IMR-90 (cell line): Measurements from ENCODE around the gene AOPEP. TPM values are rescaled to one million over a fixed set of nuclear protein-coding genes. Genes with fewer than 3 reads are reported as not detected.

Experiments
- ATAC-seq: fragments of 200-7000 bp; cut with Tn5 transposase; 2 replicates; pipeline ENCODE4 v1.9.1; 2020; ENCODE audit warnings: low read depth, mild to moderate bottlenecking, moderate library complexity
- BruUV-seq: library from RNA; stranded (reverse); fragments of 400-500 nt; replicated peaks from 2 replicates; lab custom pipeline; 2021; lab: Mats Ljungman, UMichigan
- CTCF ChIA-PET: fragments of 300-600 bp; formaldehyde crosslinking; extraction: SDS; loops from one replicate; lab custom pipeline; 2021; ENCODE audit warnings: antibody characterized with exemption; lab: Yijun Ruan, JAX
- POLR2A ChIA-PET: fragments of 300-600 bp; sonication (Branson Sonifier 250); formaldehyde crosslinking; loops from one replicate; lab custom pipeline; 2022; ENCODE audit warnings: antibody characterized with exemption; ENCODE audit not compliant: unreplicated experiment; lab: Charles Lee
- DNase-seq: peaks from one replicate; pipeline ENCODE4 v3.0.0; 2013
- H2AFZ ChIP-seq: replicated peaks from 2 replicates; pipeline ENCODE3; 2013; ENCODE audit warnings: low read length, mild to moderate bottlenecking; ENCODE audit not compliant: poor library complexity
- H2AK5ac ChIP-seq: 2 replicates; pipeline ENCODE4 v1.6.1; 2013; ENCODE audit warnings: low read depth, low read length, inconsistent platforms
- H2AK9ac ChIP-seq: replicated peaks from 2 replicates; pipeline ENCODE3; 2013; ENCODE audit warnings: mild to moderate bottlenecking, low read depth, low read length, moderate library complexity; ENCODE audit not compliant: poor library complexity
- H2BK120ac ChIP-seq: 2 replicates; pipeline ENCODE4 v1.6.1; 2013; ENCODE audit warnings: low read depth, low read length, inconsistent platforms
- H2BK15ac ChIP-seq: 3 replicates; pipeline ENCODE4 v1.6.1; 2013; ENCODE audit warnings: low read depth, low read length, inconsistent platforms
- H2BK20ac ChIP-seq: 2 replicates; pipeline ENCODE4 v1.6.1; 2013; ENCODE audit warnings: low read depth, mild to moderate bottlenecking, inconsistent platforms, low read length, moderate library complexity
- H2BK5ac ChIP-seq: 2 replicates; pipeline ENCODE4 v1.6.1; 2013; ENCODE audit warnings: mild to moderate bottlenecking, low read depth, low read length, inconsistent platforms; ENCODE audit not compliant: poor library complexity, severe bottlenecking
- H3K14ac ChIP-seq: replicated peaks from 2 replicates; pipeline ENCODE4 v1.6.1; 2013; ENCODE audit warnings: low read depth, low read length, inconsistent platforms
- H3K18ac ChIP-seq: 2 replicates; pipeline ENCODE4 v1.6.1; 2013; ENCODE audit warnings: low read depth, low read length, control low read depth
- H3K23ac ChIP-seq: 2 replicates; pipeline ENCODE4 v1.6.1; 2013; ENCODE audit warnings: low read depth, low read length, inconsistent platforms
- H3K27ac ChIP-seq: 2 replicates; pipeline ENCODE4 v1.5.1; 2013; ENCODE audit warnings: mild to moderate bottlenecking, control low read depth, low read length; ENCODE audit not compliant: insufficient read depth
- H3K27me3 ChIP-seq: 2 replicates; pipeline ENCODE4 v1.6.1; 2013; ENCODE audit warnings: low read length; ENCODE audit not compliant: control insufficient read depth, insufficient read depth
- H3K36me3 ChIP-seq: 2 replicates; pipeline ENCODE4 v1.6.1; 2013; ENCODE audit warnings: low read length, mixed read lengths; ENCODE audit not compliant: control insufficient read depth, insufficient read depth
- H3K4ac ChIP-seq: 2 replicates; pipeline ENCODE4 v1.6.1; 2013; ENCODE audit warnings: low read depth, low read length, inconsistent platforms
- H3K4me1 ChIP-seq: 2 replicates; pipeline ENCODE4 v1.6.1; 2013; ENCODE audit warnings: low read length, mixed read lengths; ENCODE audit not compliant: control insufficient read depth, insufficient read depth
- H3K4me2 ChIP-seq: 2 replicates; pipeline ENCODE4 v1.6.1; 2013; ENCODE audit warnings: low read depth, mild to moderate bottlenecking, control low read depth, low read length, moderate library complexity
- H3K4me3 ChIP-seq: 2 replicates; pipeline ENCODE4 v1.5.1; 2013; ENCODE audit warnings: low read depth, mild to moderate bottlenecking, control low read depth, low read length, moderate library complexity; ENCODE audit not compliant: insufficient read depth
- H3K56ac ChIP-seq: 2 replicates; pipeline ENCODE4 v1.6.1; 2013; ENCODE audit warnings: low read length, inconsistent platforms; ENCODE audit not compliant: insufficient read depth; ENCODE audit errors: extremely low read depth
- H3K79me1 ChIP-seq, 2 experiments: 2 replicates each; pipeline ENCODE4 v1.6.1; 2013; ENCODE audit warnings: low read length in 2 of 2, inconsistent platforms in 1 of 2, low read depth in 1 of 2
- H3K9ac ChIP-seq: 2 replicates; pipeline ENCODE4 v1.6.1; 2013; ENCODE audit warnings: low read depth, low read length, control low read depth
- H3K9me1 ChIP-seq: 2 replicates; pipeline ENCODE4 v1.6.1; 2013; ENCODE audit warnings: low read length, inconsistent platforms; ENCODE audit not compliant: insufficient read depth
- H3K9me3 ChIP-seq: 2 replicates; pipeline ENCODE4 v1.6.1; 2013; ENCODE audit warnings: low read length; ENCODE audit not compliant: control insufficient read depth, insufficient read depth
- H4K20me1 ChIP-seq: 2 replicates; pipeline ENCODE4 v1.6.1; 2013; ENCODE audit warnings: low read length, inconsistent platforms; ENCODE audit not compliant: insufficient read depth
- H4K5ac ChIP-seq: 2 replicates; pipeline ENCODE4 v1.6.1; 2013; ENCODE audit warnings: mild to moderate bottlenecking, low read depth, low read length, control low read depth
- H4K8ac ChIP-seq, 2 experiments: 2 replicates each; pipeline ENCODE4 v1.6.1; 2013; ENCODE audit warnings: low read depth in 2 of 2, low read length in 2 of 2, control low read depth in 1 of 2, inconsistent platforms in 1 of 2
- H4K91ac ChIP-seq: 2 replicates; pipeline ENCODE4 v1.6.1; 2013; ENCODE audit warnings: low read depth, low read length, inconsistent platforms; ENCODE audit not compliant: insufficient read depth
- CEBPB ChIP-seq: IDR thresholded peaks from 2 replicates; pipeline ENCODE4 v1.6.1; 2012; ENCODE audit warnings: low read depth, low read length, improper control_type of control experiment
- CHD1 ChIP-seq: IDR thresholded peaks from 2 replicates; pipeline ENCODE4 v1.6.1; 2012; ENCODE audit warnings: low read depth, low read length, improper control_type of control experiment
- MAFK ChIP-seq: IDR thresholded peaks from 2 replicates; pipeline ENCODE4 v1.6.1; 2012; ENCODE audit warnings: low read depth, low read length, improper control_type of control experiment
- MAZ ChIP-seq: IDR thresholded peaks from 2 replicates; pipeline ENCODE4 v1.6.1; 2012; ENCODE audit warnings: low read depth, mild to moderate bottlenecking, low read length, improper control_type of control experiment, moderate library complexity, borderline replicate concordance
- MXI1 ChIP-seq: IDR thresholded peaks from 2 replicates; pipeline ENCODE4 v1.6.1; 2012; ENCODE audit warnings: low read depth, mild to moderate bottlenecking, low read length, moderate library complexity, borderline replicate concordance
- NFE2L2 ChIP-seq: fragments of 150-350 bp; IDR thresholded peaks from 2 replicates; pipeline ENCODE4 v1.6.1; 2016; ENCODE audit warnings: low read depth, mild to moderate bottlenecking, low read length
- RAD21 ChIP-seq: IDR thresholded peaks from 2 replicates; pipeline ENCODE4 v1.6.1; 2012; ENCODE audit warnings: low read length, improper control_type of control experiment
- SMC3 ChIP-seq: fragments of 150-350 bp; IDR thresholded peaks from 2 replicates; pipeline ENCODE4 v1.6.1; 2016; ENCODE audit warnings: low read depth, mild to moderate bottlenecking, antibody characterized with exemption, low read length, moderate library complexity
- WGBS, 2 experiments: methylation state at CpG; one replicate each; pipeline versions ENCODE4 v1.1.5 to v1.1.7; 2013; ENCODE audit warnings: missing lambda C conversion rate in 2 of 2; ENCODE audit not compliant: insufficient read length in 1 of 2; ENCODE audit errors: extremely low coverage in 2 of 2; 5-methylcytosine and 5-hydroxymethylcytosine counted together
- dilution Hi-C: fragments of 300-500 bp; cut with HindIII; formaldehyde crosslinking; loops from one replicate; pipeline ENCODE4 v1.14.3; 2018; ENCODE audit warnings: low sequenced_read_pairs; ENCODE audit not compliant: unreplicated experiment
- in situ Hi-C: fragments of 300-500 bp; cut with MboI; formaldehyde crosslinking; loops from 3 replicates; pipeline ENCODE4 v1.14.3; 2019; ENCODE audit warnings: low sequenced_read_pairs, inconsistent platforms, mixed read lengths
- intact Hi-C: fragments of 100-400 bp; cut with micrococcal nuclease; formaldehyde crosslinking; loops from 2 replicates; pipeline ENCODE4 v1.10.0; 2022
- polyA plus RNA-seq, 3 experiments: library from polyadenylated mRNA; depleted of rRNA; stranded (reverse); fragments of >200 nt; gene quantifications; 2 replicates each; pipeline ENCODE4 v1.2.3, GENCODE V29; 2012; ENCODE audit warnings: low replicate concordance in 1 of 3
- total RNA-seq: library from RNA; depleted of rRNA; stranded (reverse); fragments of >200 nt; gene quantifications from 2 replicates; pipeline ENCODE4 v1.2.3, GENCODE V29; 2012
- TF ChIP-seq, protein P1 (sequence below): fragments of 150-350 bp; IDR thresholded peaks from 2 replicates; pipeline ENCODE4 v1.6.1; 2016; ENCODE audit warnings: low read depth, mild to moderate bottlenecking, low read length, moderate library complexity, borderline replicate concordance
- TF ChIP-seq, protein P2 (sequence below): conservative IDR thresholded peaks from 2 replicates; pipeline ENCODE4 v1.5.1; 2012; ENCODE audit warnings: mild to moderate bottlenecking, low read depth, low read length, improper control_type of control experiment
- TF ChIP-seq, protein P3 (sequence below): fragments of 150-350 bp; IDR thresholded peaks from 2 replicates; pipeline ENCODE4 v1.6.1; 2017; ENCODE audit warnings: mild to moderate bottlenecking, antibody characterized with exemption, low read length, low read depth

AOPEP gene
- total and polyA plus RNA-seq, 2 of the 4 experiments (the other 2 are of a cell fraction): 34.9 to 38.7 TPM

DNA sequence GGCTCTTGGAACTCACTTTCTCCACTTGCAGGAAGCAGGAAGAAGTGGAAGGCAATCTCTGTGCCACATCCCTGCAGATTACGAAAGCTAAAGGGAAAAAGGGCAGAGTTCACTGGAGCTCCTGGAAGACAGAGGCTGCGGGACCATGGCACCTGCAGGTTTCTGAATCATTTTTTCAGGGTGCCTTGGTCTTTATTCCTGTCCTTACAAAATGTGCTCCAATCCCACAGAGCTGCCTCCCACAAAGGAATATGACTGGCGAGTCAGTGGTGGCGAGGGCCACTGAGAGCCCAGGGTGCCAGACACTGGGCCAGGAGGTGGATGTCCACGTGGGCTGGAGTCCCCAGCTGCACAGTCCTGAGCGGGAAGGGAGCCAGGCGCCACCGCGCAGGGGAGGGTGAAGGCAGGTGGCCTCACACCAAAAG, 408.0 kb downstream of the AOPEP start:
- Histone ChIP-seq H3K79me1 (no peaks in the 10 kb centered on the region), H4K91ac (no peak overlapping the region), H2AFZ (no peak overlapping the region), H3K4me1 (peaks cover 2% of the 10 kb centered on the region; the same call in 1 of the 2 replicates), H2BK20ac (no peak overlapping the region), H3K9me1 (no peaks in the 10 kb centered on the region; the same call in 1 of the 2 replicates), H3K56ac (no peak overlapping the region), H2AK9ac (no peak overlapping the region), H3K4ac (no peak overlapping the region), H3K27ac (no peak overlapping the region), H3K18ac (no peak overlapping the region), H4K5ac (no peak overlapping the region), H4K20me1 (no peaks in the 10 kb centered on the region), H3K4me2 (no peak overlapping the region), H3K14ac (no peak overlapping the region), H2BK5ac (no peak overlapping the region), H4K8ac (no peak overlapping the region), H3K27me3 (no peaks in the 10 kb centered on the region), H3K36me3 (no peaks in the 10 kb centered on the region), H2BK120ac (no peak overlapping the region), H3K23ac (no peak overlapping the region), H3K9ac (no peak overlapping the region), H3K9me3 (no peaks in the 10 kb centered on the region), H2BK15ac (no peak overlapping the region), H2AK5ac (no peak overlapping the region), H3K4me3 (no peak overlapping the region)
- TF ChIP-seq MAZ (no peak), SMC3 (no peak), CEBPB (no peak), MXI1 (no peak), CHD1 (no peak), MAFK (no peak), RAD21 (no peak), NFE2L2 (no peak)
- TF ChIP-seq, protein P1, sequence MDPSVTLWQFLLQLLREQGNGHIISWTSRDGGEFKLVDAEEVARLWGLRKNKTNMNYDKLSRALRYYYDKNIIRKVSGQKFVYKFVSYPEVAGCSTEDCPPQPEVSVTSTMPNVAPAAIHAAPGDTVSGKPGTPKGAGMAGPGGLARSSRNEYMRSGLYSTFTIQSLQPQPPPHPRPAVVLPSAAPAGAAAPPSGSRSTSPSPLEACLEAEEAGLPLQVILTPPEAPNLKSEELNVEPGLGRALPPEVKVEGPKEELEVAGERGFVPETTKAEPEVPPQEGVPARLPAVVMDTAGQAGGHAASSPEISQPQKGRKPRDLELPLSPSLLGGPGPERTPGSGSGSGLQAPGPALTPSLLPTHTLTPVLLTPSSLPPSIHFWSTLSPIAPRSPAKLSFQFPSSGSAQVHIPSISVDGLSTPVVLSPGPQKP: no peak
- TF ChIP-seq, protein P2, sequence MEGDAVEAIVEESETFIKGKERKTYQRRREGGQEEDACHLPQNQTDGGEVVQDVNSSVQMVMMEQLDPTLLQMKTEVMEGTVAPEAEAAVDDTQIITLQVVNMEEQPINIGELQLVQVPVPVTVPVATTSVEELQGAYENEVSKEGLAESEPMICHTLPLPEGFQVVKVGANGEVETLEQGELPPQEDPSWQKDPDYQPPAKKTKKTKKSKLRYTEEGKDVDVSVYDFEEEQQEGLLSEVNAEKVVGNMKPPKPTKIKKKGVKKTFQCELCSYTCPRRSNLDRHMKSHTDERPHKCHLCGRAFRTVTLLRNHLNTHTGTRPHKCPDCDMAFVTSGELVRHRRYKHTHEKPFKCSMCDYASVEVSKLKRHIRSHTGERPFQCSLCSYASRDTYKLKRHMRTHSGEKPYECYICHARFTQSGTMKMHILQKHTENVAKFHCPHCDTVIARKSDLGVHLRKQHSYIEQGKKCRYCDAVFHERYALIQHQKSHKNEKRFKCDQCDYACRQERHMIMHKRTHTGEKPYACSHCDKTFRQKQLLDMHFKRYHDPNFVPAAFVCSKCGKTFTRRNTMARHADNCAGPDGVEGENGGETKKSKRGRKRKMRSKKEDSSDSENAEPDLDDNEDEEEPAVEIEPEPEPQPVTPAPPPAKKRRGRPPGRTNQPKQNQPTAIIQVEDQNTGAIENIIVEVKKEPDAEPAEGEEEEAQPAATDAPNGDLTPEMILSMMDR: no peak
- TF ChIP-seq, protein P3, sequence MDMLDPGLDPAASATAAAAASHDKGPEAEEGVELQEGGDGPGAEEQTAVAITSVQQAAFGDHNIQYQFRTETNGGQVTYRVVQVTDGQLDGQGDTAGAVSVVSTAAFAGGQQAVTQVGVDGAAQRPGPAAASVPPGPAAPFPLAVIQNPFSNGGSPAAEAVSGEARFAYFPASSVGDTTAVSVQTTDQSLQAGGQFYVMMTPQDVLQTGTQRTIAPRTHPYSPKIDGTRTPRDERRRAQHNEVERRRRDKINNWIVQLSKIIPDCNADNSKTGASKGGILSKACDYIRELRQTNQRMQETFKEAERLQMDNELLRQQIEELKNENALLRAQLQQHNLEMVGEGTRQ: no peak
- WGBS, 2 experiments: 100% methylated on average over 1 of the region's 9 CpGs; no CpG with 5 or more reads in 1 of the 2 experiments
- intact Hi-C loops (loop anchor here (5.0 kb wide), 1 partner anchor 1083 kb away; no protein-coding TSS in a partner anchor), dilution Hi-C loops (no loop called here), in situ Hi-C loops (no loop called here)
- BruUV-seq: no TSS peak
- ATAC-seq: no peak
- CTCF ChIA-PET: interaction anchor here (1.0 kb wide), 1 partner anchor 33 kb away, joined by 3 read pairs; no protein-coding TSS in a partner anchor
- POLR2A ChIA-PET: interaction anchor here (0.6 kb wide), 1 partner anchor 453 kb away, joined by 3 read pairs; no protein-coding TSS in a partner anchor
- DNase-seq: no peak
